Upper lobe of left lung (tissue), 4 donors: ENCODE results near the gene HSP90AA1.

Source experiments
- CTCF ChIP-seq, 6 experiments: fragments of 450-650 bp in 4 of 6; fragments of 200-600 bp in 2 of 6; sonication (generic) in 2 of 6; IDR thresholded peaks; one replicate each; pipeline ENCODE4 v1.5.1; 2016 to 2019; ENCODE audit warnings: antibody characterized with exemption in 6 of 6
- POLR2A ChIP-seq, 4 donors: fragments of 450-650 bp; IDR thresholded peaks; one replicate each; pipeline ENCODE4 v1.5.1; 2016 to 2017; ENCODE audit warnings: antibody characterized with exemption in 4 of 4, mild to moderate bottlenecking in 2 of 4

GRCh38 chr14:102095871-102096568 lies 9.2 kb upstream of the HSP90AA1 start:
- TF ChIP-seq CTCF (IDR thresholded peaks at IDR 0.05): no peak
- TF ChIP-seq POLR2A (IDR thresholded peaks at IDR 0.05): no peak
